HG03135 (cell line): ENCODE data around the gene CENPS.
"Not testable (repeated sequence)": the region's sequence is repeated elsewhere in the genome, so short reads cannot be mapped to it uniquely, and the experiment has no call there.

Experiments used
- ATAC-seq: cut with Tn5 transposase; IDR thresholded peaks from one replicate; pipeline ENCODE4 v1.9.1; 2021; ENCODE audit warnings: mild to moderate bottlenecking, moderate library complexity; ENCODE audit not compliant: unreplicated experiment

Gene CENPS

GRCh38 chr1:10450156-10450814 is 20.1 kb downstream of the CENPS start:
- no peak for ATAC-seq

GRCh38 chr1:10450836-10451235 is 20.6 kb downstream of the CENPS start:
- no peak for ATAC-seq

GRCh38 chr1:10451287-10451686 is 21.1 kb downstream of the CENPS start:
- no peak for ATAC-seq

- ATAC-seq, result no peak
These were observed 25.8 kb downstream of the CENPS start for GRCh38 chr1:10456048-10456447.

- no peak for ATAC-seq
These were observed 26.4 kb downstream of the CENPS start for GRCh38 chr1:10456661-10457060.

- ATAC-seq, result not testable (repeated sequence)
These were observed 27.2 kb downstream of the CENPS start for GRCh38 chr1:10457462-10457861.

GRCh38 chr1:10457875-10458274 is 27.6 kb downstream of the CENPS start:
- ATAC-seq, result no peak

GRCh38 chr1:10459184-10459583 is 29.0 kb downstream of the CENPS start:
- ATAC-seq, result no peak

GRCh38 chr1:10467078-10467477 is 36.8 kb downstream of the CENPS start:
- ATAC-seq, result no peak

- ATAC-seq, result no peak
These were observed 39.8 kb downstream of the CENPS start for GRCh38 chr1:10470043-10470442.

GRCh38 chr1:10471411-10472219 is 41.4 kb downstream of the CENPS start:
- peak; percentile 5 for ATAC-seq

GRCh38 chr1:10472220-10473144 is 42.2 kb downstream of the CENPS start, which contains the start of gene DFFA:
Gene DFFA, minus strand, starts transcription at chr1:10472529. Its CDS starts 71 bp downstream, at chr1:10472458.
- peak; percentile 75 for ATAC-seq

GRCh38 chr1:10473145-10473765 is 43.0 kb downstream of the CENPS start:
- ATAC-seq, result no peak

GRCh38 chr1:10474309-10474612 is 44.0 kb downstream of the CENPS start:
- not testable (repeated sequence) for ATAC-seq

GRCh38 chr1:10474613-10475507 is 44.6 kb downstream of the CENPS start, which contains the start of gene PEX14:
Gene PEX14, plus strand, starts transcription at chr1:10474950. Its CDS starts 17 bp downstream, at chr1:10474967.
- ATAC-seq, result peak; percentile 56

GRCh38 chr1:10475510-10475909 is 45.3 kb downstream of the CENPS start:
- no peak for ATAC-seq

GRCh38 chr1:10479296-10479695 is 49.1 kb downstream of the CENPS start:
- no peak for ATAC-seq

GRCh38 chr1:10480614-10481013 is 50.4 kb downstream of the CENPS start:
- ATAC-seq, result no peak

- ATAC-seq, result no peak
These were observed 54.3 kb downstream of the CENPS start for GRCh38 chr1:10484521-10484920.
